DMS 273 (cell line): ENCODE data around the gene P3H2.
"Not testable (repeated sequence)": the region's sequence is repeated elsewhere in the genome, so short reads cannot be mapped to it uniquely, and the experiment has no call there.

Source experiments
- DNase-seq: peaks from one replicate; lab custom pipeline; 2025; ENCODE audit not compliant: unreplicated experiment; lab: John Stamatoyannopoulos, UW

Gene P3H2

GRCh38 chr3:189990826-189991225 lies 129.9 kb downstream of the P3H2 start:
- DNase-seq = no peak

GRCh38 chr3:189988854-189989253 lies 131.8 kb downstream of the P3H2 start:
- DNase-seq = no peak

- DNase-seq = no peak
These were observed 132.4 kb downstream of the P3H2 start for GRCh38 chr3:189988322-189988721.

GRCh38 chr3:189985948-189986347 lies 134.7 kb downstream of the P3H2 start:
- DNase-seq = no peak

GRCh38 chr3:189983612-189984011 lies 137.1 kb downstream of the P3H2 start:
- DNase-seq = no peak

GRCh38 chr3:189982321-189982945 lies 138.3 kb downstream of the P3H2 start:
- no peak for DNase-seq

GRCh38 chr3:189981668-189982067 lies 139.0 kb downstream of the P3H2 start:
- no peak for DNase-seq

- no peak for DNase-seq
These were observed 141.9 kb downstream of the P3H2 start for GRCh38 chr3:189978753-189979152.

GRCh38 chr3:189977174-189977573 lies 143.5 kb downstream of the P3H2 start:
- DNase-seq = no peak

- DNase-seq = no peak
These were observed 145.2 kb downstream of the P3H2 start for GRCh38 chr3:189975391-189975990.

GRCh38 chr3:189974359-189974758 lies 146.3 kb downstream of the P3H2 start:
- no peak for DNase-seq

GRCh38 chr3:189967254-189967865 lies 153.3 kb downstream of the P3H2 start:
- peak; percentile 79 for DNase-seq

- DNase-seq = no peak
These were observed 153.9 kb downstream of the P3H2 start for GRCh38 chr3:189966843-189967242.

GRCh38 chr3:189964623-189965332 lies 155.9 kb downstream of the P3H2 start:
- no peak for DNase-seq

- DNase-seq = no peak
These were observed 158.2 kb downstream of the P3H2 start for GRCh38 chr3:189962466-189962865.

GRCh38 chr3:189961522-189962161 lies 159.1 kb downstream of the P3H2 start:
- DNase-seq = peak; percentile 89

GRCh38 chr3:189961086-189961485 lies 159.6 kb downstream of the P3H2 start:
- not testable (repeated sequence) for DNase-seq

GRCh38 chr3:189954733-189955665 lies 165.7 kb downstream of the P3H2 start:
- DNase-seq = no peak

GRCh38 chr3:189953551-189953950 lies 167.1 kb downstream of the P3H2 start:
- no peak for DNase-seq

- no peak for DNase-seq
These were observed 168.4 kb downstream of the P3H2 start for GRCh38 chr3:189952272-189952671.
